Stimulated activated CD4-positive, alpha-beta T cell treated with anti-CD3 and anti-CD28 coated beads, TNF-alpha, amount 100 ng/mL, for 24 hours (primary cell): ENCODE results near the gene RBX1.
"Not testable (repeated sequence)": the region's sequence is repeated elsewhere in the genome, so short reads cannot be mapped to it uniquely, and the experiment has no call there.

Experiments
- DNase-seq, 3 experiments: peaks; one replicate each; pipeline ENCODE4 v3.0.0-alpha.2; 2020; ENCODE audit warnings: low read depth in 3 of 3

The RBX1 gene

GRCh38 chr22:40972587-40972986 lies 21.4 kb downstream of the RBX1 start:
- no peak for DNase-seq

- DNase-seq, result no peak
Measured at GRCh38 chr22:40973144-40973543, 22.0 kb downstream of the RBX1 start.

GRCh38 chr22:40975366-40975765 lies 24.2 kb downstream of the RBX1 start:
- no peak for DNase-seq

GRCh38 chr22:40976866-40977700 lies 25.9 kb downstream of the RBX1 start:
- DNase-seq, result no peak

DNA sequence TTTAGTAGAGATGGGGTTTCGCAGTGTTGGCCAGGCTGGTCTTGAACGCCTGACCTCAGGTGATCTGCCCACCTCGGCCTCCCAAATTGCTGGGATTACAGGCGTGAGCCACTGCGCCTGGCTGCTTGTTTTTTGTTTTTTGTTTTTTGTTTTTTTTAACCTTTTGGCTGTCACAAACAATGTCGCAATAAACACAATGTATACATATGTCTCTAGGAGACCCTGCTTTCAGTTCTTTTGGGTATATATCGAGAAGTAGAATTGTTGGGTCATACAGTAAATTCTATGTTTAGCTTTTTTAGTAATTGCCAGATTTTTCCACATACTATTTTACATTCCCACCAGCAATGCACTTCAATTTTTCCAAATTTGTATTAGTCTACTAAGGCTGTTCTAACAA lies 28.0 kb downstream of the RBX1 start:
- no peak for DNase-seq

- no peak for DNase-seq
Measured at GRCh38 chr22:40979871-40980270, 28.7 kb downstream of the RBX1 start.

DNA sequence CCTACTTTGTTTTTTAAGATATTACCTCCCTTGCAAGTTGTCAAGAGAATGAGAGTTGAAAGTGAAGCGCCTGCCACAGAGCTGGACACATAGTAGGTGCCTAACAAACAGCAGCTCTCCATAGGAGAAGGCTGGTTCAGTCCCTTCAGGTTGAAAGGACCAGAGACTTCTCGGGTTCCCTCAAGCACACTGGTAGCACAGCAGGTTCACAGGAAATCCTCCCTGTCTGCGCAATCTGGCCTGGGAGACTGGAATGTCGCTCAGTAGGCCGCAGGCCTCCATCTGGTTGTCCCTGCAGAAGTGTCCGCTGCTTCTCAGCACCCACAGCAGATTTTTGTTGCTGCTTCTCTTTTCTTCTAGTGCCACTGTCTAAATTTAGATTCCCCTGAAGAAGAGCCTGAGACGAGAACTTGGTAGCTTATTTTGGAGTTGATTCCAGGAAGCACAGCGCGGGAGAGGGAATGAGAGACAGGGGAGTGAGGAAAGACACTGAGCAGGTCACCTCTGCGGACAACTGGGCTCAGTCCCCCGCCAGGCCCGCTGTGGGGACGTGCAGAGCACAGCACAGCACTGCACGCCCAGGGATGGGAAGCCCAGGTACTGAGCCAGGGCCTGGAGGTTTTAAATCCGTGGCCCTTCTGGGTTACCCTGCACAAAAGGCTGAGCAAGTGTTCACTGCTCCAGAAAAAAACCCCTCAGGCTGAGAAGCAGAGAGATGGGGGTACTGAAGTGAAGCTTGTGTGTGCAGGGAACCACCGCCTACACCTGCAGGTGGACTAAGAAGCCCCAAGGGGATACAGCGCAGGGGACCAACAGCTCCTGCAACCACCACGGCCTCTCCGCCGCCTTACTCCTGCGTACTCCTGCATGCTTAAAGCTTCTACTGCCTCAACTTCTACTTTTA lies 31.6 kb downstream of the RBX1 start:
- DNase-seq, result no peak

DNA sequence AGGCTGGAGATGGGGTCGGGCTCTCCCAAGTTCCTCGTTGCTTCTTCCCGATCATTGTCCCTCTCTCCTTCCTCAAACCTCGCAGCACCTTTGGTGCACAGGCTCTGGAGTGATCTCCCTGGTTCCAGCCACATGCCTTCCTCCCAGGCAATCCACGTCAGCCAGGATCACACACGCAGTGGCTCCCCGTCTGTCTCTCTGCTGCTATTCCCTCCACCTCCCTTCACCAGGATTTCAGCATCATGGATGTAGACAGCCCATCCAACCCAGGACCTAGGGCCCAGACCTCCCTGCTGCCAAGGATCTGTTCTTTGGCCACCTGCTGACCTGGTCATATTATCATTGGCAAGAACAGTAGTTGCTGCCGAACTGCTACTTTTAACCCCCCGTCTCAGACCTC lies 40.1 kb downstream of the RBX1 start:
- no peak for DNase-seq

- no peak for DNase-seq
Measured at GRCh38 chr22:40995821-40996220, 44.6 kb downstream of the RBX1 start.

GRCh38 chr22:40997520-40997919 lies 46.3 kb downstream of the RBX1 start:
- DNase-seq, result no peak

- DNase-seq, result no peak
Measured at GRCh38 chr22:41000040-41000565, 48.9 kb downstream of the RBX1 start.

- no peak for DNase-seq
Measured at GRCh38 chr22:41000941-41001721, 50.0 kb downstream of the RBX1 start.

- no peak for DNase-seq
Measured at GRCh38 chr22:41001722-41002122, 50.5 kb downstream of the RBX1 start.

DNA sequence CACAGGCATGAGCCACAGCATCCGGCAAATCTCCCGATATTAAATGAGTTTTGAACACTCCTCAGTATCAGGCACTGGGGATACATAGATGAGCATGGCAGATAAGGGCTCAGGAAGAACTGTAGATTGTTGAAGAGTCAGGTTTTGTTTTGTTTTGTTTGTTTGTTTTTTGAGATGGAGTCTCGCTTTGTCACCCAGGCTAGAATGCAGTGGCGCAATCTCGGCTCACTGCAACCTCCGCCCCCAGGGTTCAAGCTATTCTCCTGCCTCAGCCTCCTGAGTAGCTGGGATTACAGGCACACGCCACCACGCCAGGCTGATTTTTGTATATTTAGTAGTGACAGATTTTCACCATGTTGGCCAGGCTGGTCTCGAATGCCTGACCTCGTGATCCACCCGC lies 51.2 kb downstream of the RBX1 start:
- DNase-seq, result not testable (repeated sequence)

DNA sequence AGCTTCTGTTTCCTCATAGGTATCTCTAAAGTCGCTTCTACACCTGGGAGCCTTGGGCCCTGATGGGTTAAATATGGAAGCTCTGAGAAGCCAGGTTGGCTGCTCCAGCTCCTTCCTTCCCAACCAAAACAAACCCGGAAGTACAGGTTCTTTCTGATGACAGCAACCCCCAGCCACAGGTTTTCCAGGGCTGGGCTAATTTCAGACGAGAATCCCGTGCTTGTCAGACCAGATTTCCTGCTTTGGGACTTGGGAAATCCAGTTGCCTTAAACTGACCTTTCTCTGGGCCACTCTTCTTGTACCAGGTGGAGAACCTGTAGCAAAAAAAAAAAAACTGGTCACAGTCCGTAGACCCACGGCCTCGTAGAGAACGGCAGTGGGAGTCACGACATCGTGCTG lies 51.9 kb downstream of the RBX1 start:
- DNase-seq, result no peak

- no peak for DNase-seq
Measured at GRCh38 chr22:41003976-41004375, 52.8 kb downstream of the RBX1 start.

DNA sequence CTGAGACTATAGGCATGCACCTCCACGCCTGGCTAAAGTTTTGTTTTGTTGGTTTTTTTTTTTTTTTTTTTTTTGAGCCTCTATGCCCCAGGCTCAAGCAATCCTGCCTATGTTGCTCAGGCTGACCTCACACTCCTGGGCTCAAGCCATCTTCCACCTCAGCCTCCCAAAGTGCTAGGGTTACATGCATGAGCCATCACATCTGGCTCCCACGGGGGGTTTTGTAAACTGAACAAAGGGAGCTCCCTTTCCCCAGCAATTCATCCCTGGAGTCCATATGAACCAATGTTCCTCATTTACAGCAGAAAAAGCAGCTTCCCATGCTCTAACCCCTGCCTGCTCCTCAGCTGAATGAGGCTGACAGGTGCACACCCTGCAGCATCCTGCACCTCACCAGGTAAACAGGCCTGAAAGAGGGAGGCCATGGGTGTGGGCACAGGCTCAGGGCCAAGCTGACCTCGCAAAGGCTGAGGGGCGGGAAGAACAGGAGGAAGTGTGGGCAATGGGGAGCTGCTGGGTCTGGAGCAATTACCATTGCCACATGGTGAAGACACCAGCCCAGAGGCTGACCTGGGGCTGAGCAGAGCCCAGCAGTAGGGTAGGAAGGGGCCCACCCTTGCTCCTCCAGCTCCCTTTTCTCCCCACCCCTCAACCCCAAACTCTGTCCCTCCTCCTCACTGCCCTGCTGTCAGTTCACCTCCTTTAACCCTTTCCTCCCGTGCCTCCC lies 58.2 kb downstream of the RBX1 start:
- no peak for DNase-seq

DNA sequence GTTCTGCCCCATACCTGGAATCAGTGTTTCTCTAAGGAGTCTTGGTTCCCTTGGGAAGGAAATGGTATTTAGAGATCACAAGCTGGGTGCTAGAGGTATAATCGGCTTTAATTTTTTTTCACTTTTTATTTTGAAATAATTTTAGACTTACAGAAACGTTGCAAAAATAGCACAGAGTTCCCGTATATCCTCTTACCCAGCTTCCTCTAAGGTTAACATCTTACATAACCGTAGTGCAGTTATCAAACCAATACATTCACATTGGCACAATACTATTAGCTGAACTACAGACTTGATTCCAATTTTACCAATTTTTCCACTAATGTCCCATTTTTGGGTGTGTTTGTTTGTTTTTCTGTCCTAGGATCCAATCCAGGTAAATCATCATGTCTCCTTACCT lies 63.8 kb downstream of the RBX1 start:
- DNase-seq, result no peak

- DNase-seq, result peak in 1 of 3 experiments; percentile 1
Measured at GRCh38 chr22:41021061-41021612, 70.0 kb downstream of the RBX1 start.

DNA sequence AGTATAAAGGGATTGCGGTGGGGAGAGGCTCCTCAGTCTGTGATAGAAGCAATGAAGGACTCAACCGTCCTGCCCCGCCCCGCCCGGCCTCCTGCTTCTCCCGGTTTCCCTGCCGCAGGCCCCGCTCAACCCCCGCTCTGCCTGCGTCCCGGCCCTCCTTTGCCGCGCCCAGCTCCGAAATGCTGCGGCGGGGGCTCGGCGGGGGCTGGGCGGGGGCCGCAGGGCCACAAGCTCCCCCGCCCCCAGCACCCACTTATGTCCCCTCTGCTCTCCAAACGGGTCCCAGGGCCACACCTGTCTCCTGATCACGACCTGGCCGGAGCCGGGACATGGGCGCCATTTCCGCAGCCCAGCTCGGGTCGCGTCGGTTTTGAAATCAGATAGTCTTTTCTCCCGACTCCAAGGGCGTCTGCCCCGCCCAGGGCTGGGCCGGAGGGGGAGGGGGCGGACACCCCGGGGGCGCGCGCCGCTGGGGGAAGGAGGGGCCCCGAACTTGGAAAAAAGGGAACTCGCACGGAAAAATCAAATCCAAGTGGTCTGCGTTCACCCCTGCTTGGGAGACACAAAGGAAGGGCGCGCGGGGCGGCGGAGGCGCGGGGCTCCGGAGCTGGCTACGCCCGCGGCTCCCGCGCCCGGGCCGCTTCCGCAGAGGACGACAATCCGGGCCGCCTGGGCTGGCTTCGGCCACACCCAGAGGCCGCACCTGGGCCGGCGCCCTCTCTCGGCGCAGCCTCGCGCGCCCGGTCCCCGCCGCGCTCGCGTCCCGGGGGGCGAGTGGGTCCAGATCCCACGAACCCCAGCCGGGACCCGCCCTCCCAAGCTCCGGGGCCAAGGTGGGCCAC lies 70.7 kb downstream of the RBX1 start:
- DNase-seq, result peak; percentile 11 to 59 (median 21)
